Spleen (tissue), 7 donors: Measurements from ENCODE around the gene ATP1A2.

Experiments
- CTCF ChIP-seq, 11 experiments: fragments of 200-600 bp in 7 of 11; fragments of 450-650 bp in 4 of 11; sonication (generic) in 4 of 11; IDR thresholded peaks in 8 of 11; conservative IDR thresholded peaks in 3 of 11; 1 replicate in 7 of 11; 2 replicates in 4 of 11; pipeline versions ENCODE4 v1.4.0 to v1.8.0; 2016 to 2021; ENCODE audit warnings: antibody characterized with exemption in 11 of 11, inconsistent platforms in 4 of 11, mild to moderate bottlenecking in 1 of 11
- POLR2A ChIP-seq, 3 donors: fragments of 450-650 bp; IDR thresholded peaks; one replicate each; pipeline ENCODE4 v1.5.1; 2017; ENCODE audit warnings: antibody characterized with exemption in 3 of 3, mild to moderate bottlenecking in 1 of 3
- POLR2AphosphoS5 ChIP-seq, 3 donors: sonication (generic); formaldehyde crosslinking; IDR thresholded peaks; one replicate each; pipeline ENCODE4 v1.5.1; 2017; ENCODE audit warnings: antibody characterized with exemption in 3 of 3
- donor health status: DM: no; HTN: no; CAD: no; lungs with moderate emphysema.
- donor health status: DM: no; HTN: no; CAD: no.
- donor health status: DM: no; HTN: no; CAD: no.

GRCh38 chr1:160144921-160145320, 29.4 kb downstream of the ATP1A2 start:
- TF ChIP-seq CTCF (IDR thresholded peaks at IDR 0.05 in 8 of 11, conservative IDR thresholded peaks at IDR 0.05 in 3 of 11) (no peak), POLR2AphosphoS5 (IDR thresholded peaks at IDR 0.05) (no peak), POLR2A (IDR thresholded peaks at IDR 0.05) (no peak)
